GM12872 (cell line): ENCODE measurements around the gene DUSP10.

Experiments used
- CTCF ChIP-seq: IDR thresholded peaks from 3 replicates; pipeline ENCODE4 v1.5.1; 2011; ENCODE audit warnings: low read depth, mild to moderate bottlenecking, low read length, moderate library complexity; ENCODE audit not compliant: insufficient read depth

Gene DUSP10

DNA sequence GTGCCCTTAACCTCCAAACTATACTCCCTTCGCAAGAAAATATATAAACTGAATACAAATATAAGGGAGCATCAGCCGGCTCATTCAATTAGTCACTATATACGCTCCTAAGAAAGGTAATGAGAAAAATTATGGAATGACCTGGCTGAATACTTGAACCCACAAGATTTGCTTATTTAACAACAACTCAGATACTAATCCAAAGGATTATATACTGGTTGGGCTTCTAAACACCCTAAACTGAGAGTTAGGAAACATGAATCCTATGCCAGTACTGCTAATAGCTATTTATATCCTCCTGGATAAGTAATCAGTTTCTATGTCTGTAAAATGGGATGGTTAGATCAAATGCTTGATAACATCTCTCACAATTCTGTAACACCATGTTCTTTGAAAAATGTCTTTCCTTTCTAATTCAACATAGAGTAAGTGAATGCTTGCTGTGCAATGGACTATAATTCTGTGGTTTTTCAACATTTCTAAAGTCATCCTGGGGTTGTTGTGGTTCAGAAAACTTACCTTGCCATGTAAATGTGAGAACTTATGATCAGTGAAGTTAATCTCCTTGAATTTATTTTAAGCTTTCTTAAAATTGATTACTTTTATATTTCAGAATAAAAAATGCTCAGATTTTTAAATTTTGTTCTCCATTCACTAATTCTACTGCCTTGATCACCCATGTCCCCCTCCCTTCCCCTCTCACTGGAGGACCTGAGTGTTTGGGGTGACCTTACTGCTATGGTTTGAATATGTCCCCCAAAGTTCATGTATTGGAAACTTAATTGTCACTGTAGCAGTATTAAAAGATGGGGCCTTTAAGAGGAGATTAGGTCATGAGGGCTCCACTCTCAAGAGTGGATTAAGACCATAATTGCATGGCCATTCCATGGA, 14.5 kb downstream of the DUSP10 start:
- no peak for TF ChIP-seq CTCF

DNA sequence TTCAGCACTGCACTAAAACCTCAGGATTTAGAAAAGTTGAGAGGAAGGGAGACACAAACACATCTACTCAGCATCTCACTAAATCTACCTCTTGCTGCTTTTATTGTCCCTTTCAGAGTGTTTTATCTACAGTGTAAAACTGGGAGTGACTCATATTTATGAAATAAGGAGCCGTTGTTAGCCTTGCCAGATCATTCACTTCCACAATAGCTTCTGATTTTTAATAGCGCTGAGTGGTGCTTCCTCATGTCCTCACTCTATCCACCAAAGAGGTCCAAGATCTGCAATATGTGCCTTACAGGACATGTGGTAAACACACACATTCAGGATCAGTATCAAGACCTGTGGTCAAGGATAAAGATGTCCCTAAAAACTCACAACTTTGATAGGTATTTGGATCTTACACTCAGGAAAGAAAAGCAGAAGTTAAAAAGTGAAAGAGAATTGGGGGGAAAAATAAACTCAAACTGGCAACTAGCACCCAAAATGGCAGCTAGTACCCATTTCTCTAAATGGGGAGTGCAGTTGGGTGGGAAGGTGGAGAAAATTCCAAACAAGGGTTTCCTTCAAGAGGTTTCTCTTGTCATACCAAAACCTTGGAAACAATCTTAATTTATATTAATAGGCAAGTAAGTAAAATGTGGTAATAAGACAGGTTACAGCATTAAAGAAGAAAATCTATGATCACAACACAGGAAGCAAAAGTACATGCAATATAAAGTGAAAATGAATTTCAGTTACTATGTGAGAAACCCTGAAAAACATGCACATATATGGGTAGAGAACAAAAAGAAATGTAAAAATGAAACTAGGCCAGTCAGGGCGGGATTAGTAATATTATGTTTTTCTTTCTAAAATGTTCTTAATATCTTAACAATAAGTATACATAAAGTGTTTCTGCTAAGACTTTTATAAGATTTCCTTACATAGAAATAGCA, 15.9 kb downstream of the DUSP10 start:
- no peak for TF ChIP-seq CTCF

GRCh38 chr1:221724931-221725605, 16.8 kb downstream of the DUSP10 start:
- TF ChIP-seq CTCF, result no peak

DNA sequence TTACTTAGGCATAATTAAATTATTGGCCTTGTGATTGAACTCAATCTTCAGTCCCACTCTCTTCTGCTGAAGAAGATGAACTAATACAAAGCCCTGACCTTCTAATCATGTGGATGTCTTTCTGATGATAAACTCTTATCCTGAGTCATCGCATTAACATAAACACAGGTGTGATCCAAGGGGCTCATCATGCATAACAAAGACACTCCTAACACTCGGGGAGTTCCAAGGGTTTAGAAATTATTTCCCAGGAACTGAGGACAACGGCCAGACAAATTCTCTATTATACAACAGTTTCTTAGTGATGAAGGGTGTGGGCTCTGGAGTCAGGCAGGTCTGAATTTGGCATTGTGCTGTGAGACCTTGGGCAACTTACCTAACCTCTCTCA, 18.0 kb downstream of the DUSP10 start:
- TF ChIP-seq CTCF, result no peak

DNA sequence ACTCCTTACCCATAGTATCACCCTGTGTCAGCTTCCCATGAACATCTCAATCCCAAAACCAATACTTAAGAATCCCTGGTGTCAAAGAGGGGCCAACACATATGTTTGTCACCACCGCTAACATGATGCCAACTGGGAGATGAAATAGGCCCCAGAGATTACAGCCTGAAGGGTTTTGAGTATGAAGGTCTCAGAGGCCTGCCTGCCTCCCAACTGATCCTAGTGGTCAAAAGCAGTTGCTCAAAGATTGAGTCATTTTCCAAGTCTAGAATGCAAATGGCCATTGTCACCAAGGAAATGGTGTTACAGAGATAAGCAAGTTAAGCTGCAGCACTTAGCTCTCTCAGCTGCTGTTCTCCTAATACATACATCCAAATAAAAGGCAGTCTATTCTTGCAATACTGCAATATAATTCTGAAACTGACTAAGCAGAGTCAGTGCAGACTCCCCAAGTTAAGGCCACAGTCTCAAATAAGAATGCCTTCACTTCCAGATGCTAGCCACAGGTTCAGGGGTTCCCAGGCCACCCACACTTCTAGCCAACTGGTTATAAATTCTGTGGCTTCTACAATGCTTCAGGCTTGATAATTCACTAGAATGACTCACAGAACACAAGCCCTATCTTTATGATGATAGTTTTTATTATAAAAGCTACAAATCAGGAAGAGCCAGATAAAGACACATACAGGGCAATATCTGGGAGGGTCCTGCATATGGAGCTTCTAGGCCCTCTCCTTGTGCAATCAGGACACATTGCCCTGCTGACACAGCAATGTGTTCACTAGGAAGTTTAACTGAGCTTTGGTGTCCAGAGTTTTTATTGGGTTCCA, 18.7 kb downstream of the DUSP10 start:
- no peak for TF ChIP-seq CTCF

DNA sequence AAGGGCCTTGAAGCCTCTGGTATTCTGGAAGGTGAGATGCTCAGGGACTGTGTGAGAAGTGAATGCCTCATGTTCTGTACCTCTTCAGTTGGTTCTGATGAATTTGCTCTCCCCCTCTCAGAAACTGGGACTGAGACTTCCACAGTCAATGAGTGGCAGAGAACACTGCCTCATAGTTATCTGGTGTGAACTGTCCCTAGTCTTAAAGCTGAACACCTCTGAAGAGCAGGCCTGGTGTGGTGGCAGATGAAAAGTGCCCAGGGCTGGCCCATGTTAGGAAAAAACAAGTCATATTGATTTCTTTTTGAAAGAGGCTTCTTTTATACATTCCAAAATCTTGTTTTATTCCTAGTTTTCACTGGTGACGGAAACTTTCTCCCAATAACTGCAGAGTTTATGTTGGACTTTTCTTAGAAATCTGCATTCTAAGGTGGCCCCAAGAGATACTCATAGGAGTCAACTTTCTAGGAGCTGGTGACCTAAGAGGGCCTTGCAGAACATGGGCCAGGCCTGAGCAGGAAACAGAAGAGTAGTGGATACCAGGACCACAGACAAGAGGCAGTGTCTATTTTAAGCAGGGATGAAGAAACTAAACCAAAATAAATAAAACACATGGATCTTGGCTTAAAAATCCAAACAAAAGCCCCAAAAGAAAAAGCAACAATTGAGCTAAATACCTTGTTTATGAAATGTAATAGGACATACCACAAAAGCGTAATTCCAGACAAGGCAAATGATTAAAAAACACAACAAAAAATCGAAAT, 19.5 kb downstream of the DUSP10 start:
- TF ChIP-seq CTCF, result no peak
